Stimulated activated CD4-positive, alpha-beta T cell treated with anti-CD3 and anti-CD28 coated beads, TNF-alpha, amount 100 ng/mL, for 24 hours (primary cell): ENCODE results near the gene ZSCAN5B.
A peak's percentile ranks its signal among the peaks of the same experiment; 100 is the strongest.
"Not testable (repeated sequence)": the region's sequence is repeated elsewhere in the genome, so short reads cannot be mapped to it uniquely, and the experiment has no call there.

Source experiments
- DNase-seq, 3 experiments: peaks; one replicate each; pipeline ENCODE4 v3.0.0-alpha.2; 2020; ENCODE audit warnings: low read depth in 3 of 3

ZSCAN5B gene

DNA sequence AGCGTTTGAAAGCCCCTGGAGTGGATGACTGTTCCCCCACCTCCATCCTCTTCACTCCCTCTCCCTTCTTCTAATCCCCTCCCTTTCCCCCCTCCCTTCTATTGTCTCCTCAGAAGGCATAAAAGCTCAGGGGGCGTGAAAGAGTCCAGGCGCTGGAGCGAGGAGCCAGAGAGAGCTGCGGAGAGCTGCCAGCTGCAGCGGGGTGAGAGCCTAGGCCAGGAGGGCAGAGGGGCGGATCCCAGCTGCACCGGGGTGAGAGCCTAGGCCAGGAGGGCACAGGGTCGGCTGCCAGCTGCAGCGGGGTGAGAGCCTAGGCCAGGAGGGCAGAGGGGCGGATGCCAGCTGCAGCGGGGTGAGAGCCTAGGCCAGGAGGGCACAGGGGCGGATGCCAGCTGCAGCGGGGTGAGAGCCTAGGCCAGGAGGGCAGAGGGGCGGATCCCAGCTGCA is 21.7 kb downstream of the ZSCAN5B start, which contains the start of gene GALP:
Gene GALP, plus strand, starts transcription at position 148 of the 447 bp plus-strand sequence. CDS start 1,101 bp downstream, outside the sequence.
- not testable (repeated sequence) for DNase-seq

DNA sequence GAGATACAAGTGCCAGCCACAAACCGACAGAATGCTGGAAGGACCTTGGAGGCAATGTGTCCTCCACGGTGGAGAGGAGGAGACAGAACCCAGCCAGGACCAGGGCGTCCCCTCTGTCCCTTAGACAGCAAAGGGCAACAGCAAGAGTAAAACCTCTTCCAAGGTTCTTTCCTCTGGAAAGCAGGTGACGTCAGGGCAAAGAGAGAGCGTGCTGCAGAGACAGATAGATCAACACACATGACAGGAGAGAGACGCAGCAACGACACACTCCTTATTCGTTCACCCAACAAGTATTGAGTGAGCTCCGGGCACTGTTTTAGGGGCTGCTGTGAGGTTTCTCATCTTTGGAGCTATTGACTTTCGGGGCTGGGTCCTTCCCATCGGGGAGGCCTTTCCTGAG is 23.0 kb downstream of the ZSCAN5B start:
- no peak for DNase-seq

DNA sequence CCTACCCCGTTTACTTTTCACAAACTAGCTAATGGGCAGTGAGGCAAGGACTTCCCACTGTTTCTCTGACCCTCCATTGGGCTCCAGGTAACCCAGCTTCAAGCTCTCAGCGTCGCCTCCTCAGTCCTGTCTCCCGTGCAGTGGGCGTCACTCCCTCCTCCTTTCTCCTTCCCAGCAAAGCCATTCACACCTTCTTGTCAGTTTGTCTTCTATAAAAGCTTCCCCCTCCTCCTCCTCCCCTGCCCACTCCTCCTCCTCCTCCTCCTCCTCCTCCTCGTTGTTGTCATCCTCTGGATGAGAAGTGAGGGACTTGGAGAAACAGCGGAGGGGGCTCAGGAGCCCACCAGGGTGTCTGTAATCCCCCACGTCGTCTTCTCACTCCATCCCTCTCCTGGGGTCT is 23.5 kb downstream of the ZSCAN5B start:
- no peak for DNase-seq

DNA sequence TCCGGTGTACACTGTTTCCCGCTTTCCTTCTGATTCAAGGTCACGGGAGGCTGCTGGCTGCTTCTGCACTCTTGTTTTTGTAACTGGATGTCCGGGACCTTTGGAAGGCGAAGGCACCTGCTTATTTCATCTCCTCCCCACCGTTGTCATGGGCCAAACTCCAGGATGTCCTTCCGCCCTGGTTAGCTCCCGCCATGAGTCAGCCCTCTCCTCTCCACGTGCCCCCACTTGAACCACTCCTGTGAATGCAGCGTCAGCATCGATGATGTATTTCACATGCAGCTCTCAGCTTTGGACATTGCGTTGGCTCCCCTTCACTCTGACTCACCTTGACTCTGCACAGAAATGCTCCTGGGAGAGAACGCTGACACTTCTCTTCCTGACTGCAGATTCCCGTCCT is 27.3 kb downstream of the ZSCAN5B start:
- DNase-seq, result no peak

DNA sequence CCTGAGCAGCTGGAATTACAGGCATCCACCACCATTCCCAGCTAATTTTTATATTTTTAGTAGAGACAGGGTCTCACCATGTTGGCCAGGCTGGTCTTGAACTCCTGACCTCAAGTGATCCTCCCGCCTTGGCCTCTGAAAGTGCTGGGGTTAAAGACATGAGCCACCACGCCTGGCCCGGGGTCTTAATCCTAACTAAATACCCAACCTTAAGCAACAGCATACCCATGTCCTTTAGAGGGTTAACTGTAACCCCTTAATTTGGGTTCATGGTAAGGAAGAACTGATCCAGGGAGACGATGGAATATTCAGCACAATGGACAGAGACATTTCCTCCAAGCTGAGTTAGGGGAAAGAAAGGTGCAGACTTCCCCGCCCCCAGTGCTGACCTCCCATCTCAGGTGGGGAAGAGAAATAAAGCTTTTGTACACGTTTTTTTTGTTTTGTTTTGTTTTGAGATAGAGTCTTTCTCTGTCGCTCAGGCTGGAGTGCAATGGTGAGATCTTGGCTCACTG is 30.5 kb downstream of the ZSCAN5B start:
- DNase-seq, result no peak

DNA sequence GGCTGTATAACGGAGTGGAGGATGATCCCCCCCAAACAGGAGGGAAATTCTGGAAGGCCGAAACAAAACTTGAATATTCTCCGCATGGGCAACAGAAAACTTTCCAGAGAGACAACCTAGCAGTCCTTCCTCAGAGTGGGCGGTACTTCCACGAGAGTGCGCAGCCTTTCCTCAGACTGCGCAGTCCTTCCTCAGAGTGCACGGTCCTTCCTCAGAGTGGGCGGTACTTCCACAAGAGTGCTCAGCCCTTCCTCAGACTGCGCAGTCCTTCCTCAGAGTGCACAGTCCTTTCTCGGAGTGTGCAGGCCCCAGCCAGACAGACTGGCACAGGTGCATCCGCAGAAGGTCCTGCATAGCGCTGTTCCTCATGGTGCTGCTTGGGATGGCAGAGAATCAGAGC is 34.5 kb downstream of the ZSCAN5B start:
- DNase-seq, result no peak

DNA sequence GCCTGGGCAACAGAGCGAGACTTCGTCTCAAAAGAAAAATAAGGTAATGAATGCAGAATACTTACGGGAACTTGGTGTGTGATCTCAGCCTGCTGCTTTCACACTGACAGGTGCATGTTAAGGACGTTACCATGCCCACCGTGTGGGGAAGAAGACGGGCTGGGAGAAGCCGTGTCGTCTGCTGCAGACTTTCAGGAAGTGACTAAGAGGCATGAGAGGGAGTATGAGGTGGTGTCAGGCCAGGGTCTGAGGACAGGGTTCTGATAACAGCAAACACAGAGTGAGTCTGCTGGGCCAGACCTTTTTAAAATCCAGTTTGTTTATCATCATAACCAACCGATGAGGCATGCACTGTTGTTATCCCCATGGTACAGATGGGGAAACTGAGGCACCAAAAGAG is 35.3 kb downstream of the ZSCAN5B start:
- DNase-seq, result peak in 1 of 3 experiments; percentile 9

DNA sequence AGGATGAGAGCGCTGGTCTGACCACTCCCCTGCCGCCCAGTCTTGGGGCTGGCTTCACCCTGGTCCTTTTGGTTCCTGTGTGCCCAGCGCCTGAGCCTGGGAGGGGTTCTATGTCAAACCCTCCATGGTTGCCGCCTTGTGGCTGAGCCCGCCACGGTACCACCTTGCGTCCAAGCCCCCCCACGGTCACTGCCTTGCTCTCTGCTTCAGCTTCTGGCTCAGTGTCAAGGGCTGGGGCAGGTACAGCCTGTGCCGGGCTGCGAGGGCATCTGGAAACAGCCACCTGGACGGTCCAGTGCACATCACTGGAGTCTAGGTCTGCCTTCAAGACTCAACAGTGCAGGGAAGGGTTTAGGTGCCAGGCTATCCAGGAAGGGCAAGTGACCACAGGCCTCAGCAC is 36.0 kb downstream of the ZSCAN5B start:
- DNase-seq, result no peak

DNA sequence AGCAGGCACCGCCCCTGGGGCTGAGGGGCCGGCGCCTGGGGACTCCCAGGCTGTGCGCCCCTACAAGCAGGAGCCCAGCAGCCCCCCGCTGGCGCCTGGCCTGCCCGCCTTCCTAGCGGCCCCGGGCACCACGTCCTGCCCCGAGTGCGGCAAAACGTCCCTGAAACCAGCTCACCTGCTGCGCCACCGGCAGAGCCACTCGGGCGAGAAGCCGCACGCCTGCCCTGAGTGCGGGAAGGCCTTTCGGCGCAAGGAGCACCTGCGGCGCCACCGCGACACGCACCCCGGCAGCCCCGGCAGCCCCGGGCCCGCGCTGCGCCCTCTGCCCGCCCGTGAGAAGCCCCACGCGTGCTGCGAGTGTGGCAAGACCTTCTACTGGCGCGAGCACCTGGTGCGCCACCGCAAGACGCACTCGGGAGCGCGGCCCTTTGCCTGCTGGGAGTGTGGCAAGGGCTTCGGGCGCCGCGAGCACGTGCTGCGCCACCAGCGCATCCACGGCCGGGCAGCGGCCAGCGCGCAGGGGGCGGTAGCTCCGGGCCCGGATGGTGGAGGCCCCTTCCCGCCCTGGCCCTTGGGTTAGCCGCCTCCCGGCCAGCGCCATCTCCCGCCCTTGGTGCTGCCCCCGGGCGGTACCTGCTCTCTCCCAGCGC is 37.8 kb downstream of the ZSCAN5B start:
- no peak for DNase-seq

DNA sequence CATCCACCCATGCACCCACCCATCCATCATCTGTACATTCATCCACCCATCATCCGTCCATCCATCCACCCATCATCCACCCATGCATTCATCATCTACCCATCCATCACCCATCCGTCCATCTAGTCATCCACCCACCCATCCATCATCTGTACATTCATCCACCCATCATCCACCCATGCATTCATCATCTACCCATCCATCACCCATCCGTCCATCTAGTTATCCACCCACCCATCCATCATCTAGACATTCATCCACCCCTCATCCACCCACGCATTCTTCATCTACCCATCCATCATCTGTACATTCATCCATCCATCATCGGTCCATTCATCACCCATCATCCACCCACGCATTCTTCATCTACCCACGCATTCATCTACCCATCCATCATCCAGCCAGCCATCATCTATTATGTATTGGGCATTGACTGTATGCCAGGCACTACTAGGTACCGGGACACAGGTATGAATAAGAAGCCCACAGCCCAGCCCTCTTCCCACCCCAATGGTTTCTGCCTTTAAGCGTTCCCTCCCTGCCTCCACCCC is 38.5 kb downstream of the ZSCAN5B start:
- no peak for DNase-seq

DNA sequence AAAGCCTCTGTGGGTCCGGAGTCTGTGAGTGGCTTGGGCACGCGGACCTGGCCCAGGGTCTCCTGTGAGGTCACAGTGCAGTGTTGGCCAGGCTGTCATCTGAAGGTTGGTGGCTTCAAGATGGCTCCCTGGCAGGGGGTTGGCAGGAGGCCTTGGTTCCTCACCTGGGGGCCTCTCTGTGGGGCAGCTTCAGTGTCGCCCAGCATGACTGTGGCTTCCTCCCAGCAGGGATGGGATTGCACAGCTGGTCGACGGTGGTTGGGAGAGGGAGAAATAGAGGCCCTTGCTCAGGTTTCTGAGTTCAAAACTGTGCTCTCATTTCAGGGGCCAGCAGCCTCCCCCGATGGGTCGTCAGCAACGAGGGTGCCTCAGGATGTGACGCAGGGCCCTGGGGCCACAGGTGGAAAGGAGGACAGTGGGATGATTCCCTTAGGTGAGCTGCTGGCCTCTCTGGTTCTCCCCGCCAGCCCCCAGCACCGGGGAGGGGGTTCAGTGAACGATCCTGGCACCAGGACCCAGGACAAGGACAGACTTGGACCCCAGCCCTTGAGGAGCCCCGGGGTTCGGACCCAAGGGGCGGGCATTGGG is 39.3 kb downstream of the ZSCAN5B start:
- DNase-seq, result no peak

DNA sequence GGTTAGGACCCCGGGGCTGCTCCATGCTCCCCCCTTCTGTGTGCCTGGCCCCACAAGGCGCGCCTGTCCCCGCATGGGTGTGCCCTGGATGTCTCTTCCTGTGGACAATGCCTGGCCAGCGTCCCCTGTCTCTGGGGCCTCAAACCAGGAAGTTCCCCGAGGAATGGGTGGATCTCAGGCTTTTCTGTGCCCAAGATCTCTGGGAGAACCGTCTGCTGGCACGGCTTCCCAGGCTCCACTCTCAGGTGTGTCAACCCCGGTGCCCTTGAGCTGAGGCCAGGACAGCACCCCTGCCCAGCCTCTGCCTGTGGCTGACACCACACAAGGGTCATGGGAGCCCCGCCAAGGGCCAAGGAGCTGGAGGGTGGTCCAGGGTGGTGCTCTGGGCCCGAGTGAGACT is 40.8 kb downstream of the ZSCAN5B start:
- DNase-seq, result no peak

DNA sequence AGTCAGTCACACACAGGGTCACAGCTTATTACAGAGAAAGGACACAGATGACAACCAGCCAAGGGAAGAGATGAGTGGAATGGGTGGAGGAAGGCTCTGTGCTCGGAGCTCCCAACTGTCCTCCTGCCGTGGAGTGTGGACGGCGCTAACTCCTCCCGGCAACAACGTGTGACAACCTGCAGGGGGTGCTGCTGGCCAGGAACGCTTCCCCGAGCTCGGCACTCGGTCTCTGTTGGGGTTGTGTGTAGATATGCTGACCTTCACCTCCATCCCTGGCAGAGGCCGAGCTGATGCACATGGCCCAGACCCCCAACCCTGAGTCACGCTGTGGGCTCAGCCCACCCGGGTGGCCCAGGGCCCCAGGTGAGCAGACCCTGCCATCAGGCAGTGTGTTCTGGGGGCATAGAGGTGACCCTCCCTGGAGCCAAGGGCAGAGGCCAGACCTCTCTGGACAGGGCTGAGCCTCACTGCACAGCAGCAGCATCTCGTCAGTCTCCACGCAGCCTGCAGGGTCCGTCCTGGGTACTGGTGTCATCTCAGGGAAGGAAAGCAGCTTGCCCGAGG is 42.4 kb downstream of the ZSCAN5B start:
- DNase-seq, result no peak

DNA sequence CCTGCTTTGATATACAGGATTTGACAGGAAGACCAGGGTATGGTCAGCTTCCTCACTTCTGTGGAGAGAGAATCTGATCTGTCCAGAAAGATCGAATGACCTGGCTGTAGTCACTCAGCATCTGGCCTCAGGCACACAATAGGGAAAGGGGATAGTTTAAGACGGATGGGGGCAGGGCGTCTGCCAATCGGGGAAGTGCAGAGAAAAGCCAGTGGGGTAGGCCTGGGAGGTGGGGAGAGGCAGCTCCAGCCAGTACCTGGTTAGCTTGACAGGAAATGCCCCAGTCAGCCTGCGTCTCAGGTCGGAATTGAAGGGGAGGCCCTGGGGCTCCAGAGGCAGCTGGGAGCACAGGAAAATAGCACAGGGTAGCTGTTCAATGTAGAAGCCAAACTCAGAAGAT is 44.1 kb downstream of the ZSCAN5B start:
- DNase-seq, result no peak

DNA sequence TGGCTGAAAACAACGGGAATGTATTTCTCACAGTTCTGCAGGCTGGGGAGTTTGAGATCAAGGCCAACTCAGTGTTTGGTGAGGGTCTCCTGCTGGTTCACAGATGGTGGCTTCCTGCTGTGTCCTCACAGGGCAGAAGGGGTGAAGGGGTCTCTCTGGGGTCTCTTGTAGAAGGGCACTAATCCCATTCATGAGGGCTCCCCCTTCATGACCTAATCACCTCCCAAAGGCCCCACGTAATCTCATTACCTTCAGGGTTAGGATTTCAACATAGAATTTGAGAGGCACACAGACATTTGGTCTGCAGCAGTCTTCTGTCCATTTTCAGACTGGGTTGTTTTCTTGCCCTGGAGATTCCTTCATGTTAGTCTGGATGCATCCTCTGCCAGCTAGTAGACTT is 44.9 kb downstream of the ZSCAN5B start:
- no peak for DNase-seq

DNA sequence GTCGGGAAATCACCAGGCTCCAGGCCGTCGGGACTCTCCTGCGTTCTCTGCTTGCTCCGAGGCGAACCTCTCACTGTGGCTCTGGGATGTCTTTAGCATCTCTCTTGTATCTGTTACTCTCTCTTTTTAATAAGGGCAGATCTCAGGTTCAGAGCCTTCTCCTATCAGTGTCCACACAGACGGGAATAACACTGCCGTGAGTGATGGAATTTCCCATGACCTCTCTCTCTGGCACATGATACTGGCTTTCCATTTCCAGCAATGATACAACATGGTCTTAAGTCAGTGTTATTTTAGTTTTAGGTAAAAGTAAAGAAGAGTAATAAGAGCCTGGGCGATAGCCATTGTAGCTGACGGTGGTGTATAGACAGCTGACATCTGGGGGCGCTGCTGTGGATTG is 47.2 kb downstream of the ZSCAN5B start:
- DNase-seq, result no peak

DNA sequence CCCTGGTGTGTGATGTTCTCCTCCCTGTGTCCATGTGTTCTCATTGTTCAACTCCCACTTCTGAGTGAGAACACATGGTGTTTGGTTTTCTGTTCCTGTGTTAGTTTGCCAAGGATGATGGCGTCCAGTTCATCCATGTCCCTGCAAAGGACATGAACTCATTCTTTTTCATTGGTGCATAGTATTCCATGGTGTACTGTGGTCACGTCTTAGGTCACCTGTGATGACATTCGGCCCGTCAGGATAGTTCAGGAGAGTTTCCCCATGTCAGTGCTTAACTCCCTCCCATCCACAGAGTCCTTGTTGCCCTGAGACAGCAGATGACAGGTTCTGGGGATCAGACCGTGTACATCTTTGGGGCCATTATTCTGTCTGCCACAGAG is 47.9 kb downstream of the ZSCAN5B start:
- DNase-seq, result no peak

DNA sequence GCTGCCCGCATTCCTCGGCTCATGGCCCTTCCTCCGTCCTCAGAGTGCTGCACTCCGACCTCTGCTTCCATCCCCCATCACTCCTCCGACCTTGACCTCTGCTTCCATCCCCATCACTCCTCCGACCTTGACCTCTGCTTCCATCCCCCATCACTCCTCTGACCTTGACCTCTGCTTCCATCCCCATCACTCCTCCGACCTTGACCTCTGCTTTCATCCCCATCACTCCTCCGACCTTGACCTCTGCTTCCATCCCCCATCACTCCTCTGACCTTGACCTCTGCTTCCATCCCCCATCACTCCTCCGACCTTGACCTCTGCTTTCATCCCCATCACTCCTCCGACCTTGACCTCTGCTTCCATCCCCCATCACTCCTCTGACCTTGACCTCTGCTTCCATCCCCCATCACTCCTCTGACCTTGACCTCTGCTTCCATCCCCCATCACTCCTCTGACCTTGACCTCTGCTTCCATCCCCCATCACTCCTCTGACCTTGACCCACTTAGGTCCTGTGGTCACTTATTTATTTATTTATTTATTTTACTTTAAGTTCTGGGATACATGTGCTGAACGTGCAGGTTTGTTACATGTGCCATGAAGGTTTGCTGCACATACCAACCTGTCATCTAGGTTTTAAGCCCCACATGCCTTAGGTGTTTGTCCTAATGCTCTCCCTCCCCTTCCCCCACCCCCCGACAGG is 48.5 kb downstream of the ZSCAN5B start:
- DNase-seq, result not testable (repeated sequence)

DNA sequence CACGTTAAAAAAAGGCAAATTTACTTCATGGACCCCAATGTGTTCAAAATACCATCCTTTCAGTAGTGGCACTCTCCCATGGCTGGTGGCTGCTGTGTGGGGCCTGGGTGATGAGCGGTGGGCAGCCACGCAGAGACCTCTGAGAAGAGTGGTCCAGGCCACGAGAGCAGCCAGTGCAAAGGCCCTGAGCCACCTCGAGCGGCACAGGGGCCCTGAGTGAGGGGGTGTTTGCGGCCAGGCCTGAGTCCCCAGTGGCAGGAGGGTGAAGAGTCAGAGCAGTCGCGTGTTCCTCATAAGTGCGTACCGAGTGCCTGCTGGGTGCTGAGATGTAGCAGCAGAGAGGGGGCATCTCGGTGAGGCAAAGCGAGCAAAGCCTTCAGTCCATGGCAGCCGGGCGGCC is 49.5 kb downstream of the ZSCAN5B start:
- DNase-seq, result no peak

DNA sequence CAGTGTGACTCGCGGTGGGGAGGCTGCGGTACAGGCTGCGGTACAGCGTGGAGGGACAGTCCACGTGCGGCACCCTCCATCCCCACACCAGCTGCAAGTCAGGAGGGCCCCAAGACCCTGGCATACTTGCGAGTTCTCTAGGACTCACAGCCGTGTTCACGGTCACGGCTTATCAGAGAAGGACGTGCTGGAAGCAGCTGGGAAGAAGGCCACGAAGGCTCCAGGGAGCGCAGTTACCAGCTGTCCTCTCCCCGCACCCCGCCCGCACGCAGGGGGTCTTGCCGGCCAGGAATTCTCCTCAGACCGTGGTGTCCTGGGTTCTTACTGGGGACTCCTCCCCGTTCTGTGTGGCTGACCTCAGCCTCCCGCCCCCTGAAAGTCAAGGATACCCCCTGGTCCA is 50.3 kb downstream of the ZSCAN5B start:
- no peak for DNase-seq

DNA sequence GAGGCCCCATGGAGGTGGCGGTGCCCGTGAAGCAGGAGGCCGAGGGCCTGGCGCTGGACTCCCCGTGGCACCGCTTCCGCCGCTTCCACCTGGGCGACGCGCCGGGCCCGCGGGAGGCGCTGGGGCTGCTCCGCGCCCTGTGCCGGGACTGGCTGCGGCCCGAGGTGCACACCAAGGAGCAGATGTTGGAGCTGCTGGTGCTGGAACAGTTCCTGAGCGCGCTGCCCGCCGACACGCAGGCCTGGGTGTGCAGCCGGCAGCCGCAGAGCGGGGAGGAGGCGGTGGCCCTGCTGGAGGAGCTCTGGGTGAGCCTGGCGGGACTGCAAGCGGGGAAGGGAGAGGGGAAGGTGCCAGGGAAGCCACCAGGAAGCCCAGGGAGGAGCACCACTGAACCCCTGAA is 50.7 kb downstream of the ZSCAN5B start:
- DNase-seq, result no peak

DNA sequence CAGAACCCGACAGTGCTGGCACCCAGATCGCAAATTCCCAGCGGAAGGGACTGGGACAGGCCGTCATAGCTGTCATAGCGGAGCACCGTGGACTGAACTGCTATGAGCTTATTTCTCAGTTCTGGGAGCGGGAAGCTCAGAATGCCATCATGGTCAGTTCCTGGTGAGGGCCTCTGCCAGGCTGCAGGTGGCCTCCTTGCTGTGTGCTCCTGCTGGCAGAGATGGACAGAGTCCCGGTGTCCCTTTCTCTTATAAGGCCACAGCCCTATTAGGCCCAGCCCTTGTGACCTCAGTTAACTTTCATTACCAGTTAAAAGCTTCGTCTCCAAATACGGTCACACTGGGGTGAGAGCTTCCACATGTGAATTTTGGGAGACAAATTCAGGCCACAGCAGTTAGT is 51.9 kb downstream of the ZSCAN5B start:
- DNase-seq, result no peak
